Left lobe of liver (tissue), 2 donors: ENCODE data around the gene MGLL. TPM values are rescaled to one million over a fixed set of nuclear protein-coding genes. Genes with fewer than 3 reads are reported as not detected.

Source experiments
- ATAC-seq: fragments of 200-7000 bp; cut with Tn5 transposase; one replicate; pipeline ENCODE4 v1.9.1; 2020; ENCODE audit warnings: mild to moderate bottlenecking, moderate library complexity
- DNase-seq: peaks from one replicate; pipeline ENCODE4 v3.0.0-alpha.2; 2020; ENCODE audit warnings: low spot score
- total RNA-seq: library from RNA; stranded (reverse); gene quantifications from one replicate; pipeline ENCODE4 v1.2.1, GENCODE V29; 2021
- donor health status: DM: no; HTN: no; CAD: no; lungs with moderate emphysema.
- donor health status: DM: no; HTN: yes; CAD: no.

The MGLL gene
- total RNA-seq, 1 donor from 2014 or later: 139 TPM

DNA sequence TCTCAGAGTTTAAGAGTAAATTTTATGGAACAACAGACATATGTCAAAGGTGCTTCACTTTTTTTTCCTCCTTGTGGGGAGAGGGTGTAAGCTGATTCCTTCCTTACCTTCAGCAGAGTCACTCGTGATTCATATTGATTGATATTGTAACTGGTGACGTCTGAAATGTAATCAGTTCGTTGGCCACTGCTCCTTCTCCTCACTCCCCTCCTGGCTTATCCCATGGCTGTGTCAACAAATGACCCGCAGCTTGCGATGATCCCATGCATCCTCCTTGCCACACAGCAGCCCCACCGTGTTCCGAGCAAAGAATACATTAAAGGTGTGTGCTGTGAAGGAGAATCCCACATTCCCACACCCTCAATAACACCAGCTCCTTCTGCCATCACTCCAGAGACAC is 7.3 kb downstream of the MGLL start:
- ATAC-seq: peak; percentile 4
- DNase-seq: peak; percentile 37

DNA sequence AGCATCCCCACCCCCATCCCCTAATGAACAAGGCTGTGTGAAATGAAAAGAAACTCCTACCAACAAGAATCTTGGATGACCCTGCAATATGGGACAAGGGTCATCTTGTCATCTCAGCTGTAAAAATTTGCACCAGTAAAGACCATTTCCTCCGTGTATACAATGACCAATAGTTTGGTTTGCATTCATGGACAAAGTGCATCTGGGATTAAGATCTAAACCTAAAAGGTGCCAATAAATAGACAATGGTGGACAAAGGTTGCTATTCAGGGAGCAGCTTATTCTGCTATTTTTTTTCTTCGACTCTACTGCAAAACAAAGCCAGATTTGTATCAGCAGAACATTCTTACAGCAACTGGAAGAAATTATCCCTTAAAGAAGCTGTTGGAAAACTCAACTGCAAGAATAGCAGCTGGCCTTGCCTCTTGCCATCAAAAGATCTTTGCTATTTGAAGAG is 8.0 kb downstream of the MGLL start:
- DNase-seq (no peak), ATAC-seq (no peak)

DNA sequence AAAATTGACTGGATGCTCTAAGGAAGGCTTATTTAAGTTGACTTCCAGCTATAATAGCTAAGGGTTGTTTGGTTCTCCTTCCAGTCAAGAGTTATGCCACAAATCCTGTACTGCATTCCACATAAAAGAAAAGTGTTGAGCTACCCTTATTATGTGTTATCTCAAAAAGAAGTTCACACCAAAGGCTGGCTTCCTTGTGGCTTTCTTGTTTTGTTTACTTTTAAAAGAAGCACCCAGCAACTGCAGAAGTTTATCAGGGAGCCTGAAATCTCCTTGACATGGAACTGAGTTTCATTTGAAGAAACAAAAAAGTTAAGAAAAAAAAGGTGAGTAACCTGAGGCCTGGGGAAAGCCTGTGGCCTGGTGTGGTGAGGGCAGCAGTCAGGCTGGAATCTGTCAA is 10.2 kb downstream of the MGLL start:
- ATAC-seq: no peak
- DNase-seq: no peak

DNA sequence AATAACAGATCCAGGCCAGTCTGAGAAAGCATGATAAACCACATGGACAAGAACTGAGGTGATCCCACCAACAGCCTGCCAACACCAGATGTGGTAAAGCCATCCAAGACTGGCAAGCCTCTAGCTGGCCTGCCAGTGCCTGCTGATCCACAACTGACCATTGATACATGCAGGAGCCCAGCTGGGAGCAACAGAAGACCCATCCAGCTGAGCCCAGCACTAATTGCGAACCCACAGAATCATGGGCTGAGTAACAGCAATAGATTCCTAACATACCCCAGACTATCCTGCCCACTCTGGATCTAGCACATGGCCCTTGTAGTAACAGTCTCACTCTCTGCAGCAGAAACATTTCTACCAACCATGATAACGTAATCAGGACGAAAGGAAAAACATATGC is 10.6 kb downstream of the MGLL start:
- DNase-seq (no peak), ATAC-seq (no peak)

DNA sequence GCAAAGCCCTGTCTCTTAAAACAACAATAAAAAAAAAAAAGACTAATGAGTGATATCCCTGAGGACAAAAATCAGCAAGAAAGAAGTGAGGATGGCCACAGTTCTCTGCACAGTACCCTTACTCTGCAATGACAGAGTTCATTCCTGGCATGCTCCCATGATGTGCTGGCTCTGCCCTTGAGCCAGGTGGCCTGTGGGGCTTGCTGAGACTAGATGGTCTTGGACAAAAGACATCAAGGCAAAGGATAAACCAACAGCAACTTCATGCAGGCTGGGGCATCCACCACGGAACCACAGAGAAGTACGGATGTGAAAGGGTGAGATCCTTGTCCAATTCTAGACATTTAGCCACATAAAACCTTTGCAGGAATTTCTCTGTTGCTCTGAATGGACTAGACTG is 12.7 kb downstream of the MGLL start:
- peak; percentile 28 for DNase-seq
- ATAC-seq: no peak

DNA sequence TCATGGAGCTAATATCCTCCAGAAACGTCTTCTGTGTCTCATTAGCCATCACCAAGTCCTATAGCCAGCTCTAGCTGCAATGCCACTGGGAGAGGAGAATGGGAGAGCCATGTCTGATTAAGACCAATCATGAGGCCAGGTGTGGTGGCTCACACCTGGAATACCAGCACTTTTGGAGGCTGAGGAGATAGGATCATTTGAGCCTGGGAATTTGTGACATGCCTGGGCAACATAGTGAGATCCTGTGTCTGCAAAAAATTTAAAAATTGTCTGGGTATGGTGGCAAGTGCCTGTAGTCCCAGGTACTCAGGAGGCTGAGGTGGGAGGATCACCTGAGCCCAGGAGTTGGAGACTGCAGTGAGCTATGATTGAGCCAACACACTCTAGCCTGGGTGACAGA is 13.1 kb downstream of the MGLL start:
- ATAC-seq (no peak), DNase-seq (peak; percentile 3)

DNA sequence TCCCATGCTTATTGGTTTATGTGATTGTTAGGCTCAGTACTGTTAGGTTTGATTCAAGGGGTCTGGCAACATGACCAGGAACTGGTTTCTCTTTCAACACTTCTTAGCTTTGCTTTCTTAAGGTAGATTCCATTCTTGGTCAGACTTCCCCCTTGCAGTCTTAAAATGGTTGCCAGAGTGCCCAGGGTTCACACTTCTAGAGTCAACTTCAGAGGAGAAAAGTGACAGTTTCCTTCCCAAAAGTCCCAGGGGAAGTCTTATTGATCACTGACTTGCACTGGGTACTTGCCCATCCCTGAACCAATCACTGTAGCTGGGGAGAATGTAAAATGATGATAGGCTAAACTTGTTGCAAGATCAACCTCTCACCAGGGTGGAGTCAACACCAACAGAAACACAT is 14.1 kb downstream of the MGLL start:
- ATAC-seq (no peak), DNase-seq (no peak)

DNA sequence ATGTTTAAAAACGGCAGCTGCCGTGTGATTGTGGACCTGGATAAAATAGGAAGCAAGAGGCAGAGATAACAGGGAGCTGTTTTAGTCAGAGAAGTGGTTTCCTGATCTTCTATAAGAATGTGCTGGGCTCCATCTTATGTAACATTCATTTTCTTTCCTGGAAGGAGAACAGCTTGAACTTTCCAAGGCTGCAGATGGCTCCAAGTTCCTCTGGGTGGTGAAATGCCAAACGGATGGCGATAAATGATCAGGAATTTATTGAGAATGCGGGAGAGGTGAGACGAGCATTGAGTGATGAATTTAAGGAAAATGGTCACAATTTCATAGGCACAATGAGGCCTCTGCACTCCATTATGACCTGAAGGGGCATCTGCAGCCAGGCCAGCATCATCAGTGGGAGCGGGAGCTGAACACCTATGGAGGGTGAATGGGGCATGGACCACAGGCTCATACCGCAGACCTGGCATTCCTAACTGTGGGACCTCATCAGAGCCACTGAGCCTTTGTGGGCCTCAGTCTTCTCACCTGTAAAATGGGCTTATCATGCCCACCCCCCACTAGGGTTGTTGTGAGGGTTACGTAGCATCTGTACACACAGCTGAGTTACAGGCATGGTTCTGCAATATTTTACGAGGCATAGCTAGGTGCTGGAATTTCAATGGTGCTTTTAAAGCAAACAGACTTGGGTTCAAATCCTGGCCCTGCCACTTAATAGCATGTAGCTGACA is 17.1 kb downstream of the MGLL start:
- peak; percentile 26 for DNase-seq
- no peak for ATAC-seq

DNA sequence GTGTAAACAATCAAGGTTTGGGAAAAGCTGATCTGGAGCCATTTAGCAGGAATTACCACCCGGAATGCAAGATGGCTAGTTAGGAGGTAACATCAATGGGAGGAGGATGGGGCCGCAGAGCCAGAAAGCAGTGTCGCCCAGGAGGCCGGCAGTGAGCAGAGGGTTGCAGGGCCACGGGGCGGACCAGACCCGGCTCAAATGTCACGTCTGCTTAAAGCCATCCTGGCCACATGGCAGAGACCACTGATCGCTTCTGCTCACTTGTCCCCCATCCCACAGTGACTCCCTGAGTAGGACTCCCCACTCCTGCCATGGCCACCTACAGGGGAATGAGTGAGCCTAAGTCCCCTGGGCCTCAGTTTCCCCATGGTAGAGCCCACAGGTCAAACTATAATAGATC is 18.2 kb downstream of the MGLL start:
- DNase-seq: no peak

DNA sequence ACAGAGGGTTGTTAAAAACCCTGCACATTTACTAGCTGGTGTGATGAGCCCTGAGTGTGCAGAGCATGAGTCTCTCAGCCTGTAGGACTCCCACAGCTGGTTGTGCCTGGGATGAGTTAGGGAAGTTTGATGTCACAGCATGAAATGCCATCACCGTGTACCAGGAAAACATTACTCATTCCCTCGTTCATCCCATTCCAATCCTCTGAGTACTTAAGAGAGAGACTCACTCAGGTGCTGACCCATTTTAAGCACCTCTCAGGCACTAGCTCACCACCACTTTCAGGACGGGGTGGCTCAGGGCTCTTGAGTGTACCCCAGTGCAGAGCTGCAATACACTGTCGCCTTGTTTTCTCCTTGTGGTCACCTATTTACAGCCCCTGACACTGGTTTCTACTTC is 18.7 kb downstream of the MGLL start:
- no peak for DNase-seq
- ATAC-seq: peak; percentile 22

More for the DNA sequence above, 18.2 kb downstream of the MGLL start:
- no peak for ATAC-seq

DNA sequence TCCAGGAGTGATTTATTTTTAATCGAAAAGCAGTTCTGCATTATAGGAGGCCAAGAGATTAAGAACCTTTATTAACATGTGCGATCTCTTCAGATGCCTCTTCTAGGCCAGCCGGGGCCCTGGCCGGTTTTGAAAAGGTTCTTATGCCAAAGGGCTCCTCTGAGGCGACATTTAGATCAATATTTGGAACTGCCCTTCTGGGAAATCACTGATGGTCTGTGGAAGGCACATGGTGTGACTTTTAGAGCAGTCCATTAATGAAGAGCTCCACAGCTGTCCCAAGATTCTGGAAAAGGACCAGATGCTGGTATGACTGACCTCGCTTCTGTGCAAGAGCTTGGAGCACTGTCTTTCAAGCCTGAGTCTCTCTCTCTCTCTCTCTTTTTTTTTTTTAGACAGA is 19.7 kb downstream of the MGLL start:
- ATAC-seq (peak; percentile 63), DNase-seq (no peak)

DNA sequence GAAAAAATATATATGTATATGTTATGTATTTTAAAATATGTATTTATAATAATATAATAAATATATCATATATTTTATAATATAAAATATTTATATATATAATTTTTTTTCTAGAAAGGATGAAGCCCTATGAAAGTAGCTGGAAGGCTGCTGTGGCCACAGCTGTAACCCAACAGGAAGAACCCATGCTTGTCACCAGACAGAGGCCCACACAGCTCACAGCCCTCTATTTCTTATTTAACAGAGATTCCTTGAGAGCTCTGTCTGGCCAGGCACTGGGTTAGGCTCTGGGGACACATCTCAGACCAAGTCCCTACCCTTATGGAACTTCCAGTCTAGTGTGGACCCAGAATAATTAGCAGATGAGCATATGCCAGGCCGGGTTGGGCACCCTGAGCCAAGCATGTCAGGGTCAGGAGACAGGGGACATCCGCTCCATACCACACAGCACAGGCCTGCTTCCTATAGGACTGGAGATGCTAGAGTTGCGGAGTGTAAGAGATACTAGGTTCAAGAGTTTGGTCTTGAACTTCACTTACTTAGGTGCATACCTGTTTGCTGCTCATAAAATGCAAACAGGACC is 20.5 kb downstream of the MGLL start:
- DNase-seq: no peak
- no peak for ATAC-seq

DNA sequence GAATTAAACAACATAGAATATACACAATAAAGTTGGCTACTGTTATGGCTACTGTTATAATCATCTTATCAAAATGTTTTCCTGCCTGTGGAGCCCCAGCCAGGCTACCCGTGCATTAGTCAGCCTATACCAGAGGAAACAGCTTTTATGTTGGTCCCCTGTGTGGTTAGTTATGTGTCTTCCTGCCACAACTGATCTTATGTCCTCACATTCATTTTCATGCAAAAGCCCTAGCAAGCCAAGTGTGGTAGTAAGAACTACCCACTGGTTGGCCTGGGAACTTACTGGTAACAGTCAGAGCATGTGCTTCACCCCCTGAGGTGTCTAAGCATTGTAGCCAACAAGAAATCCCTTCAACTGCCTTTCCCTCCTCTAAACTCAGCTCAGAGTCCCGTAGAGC is 21.8 kb downstream of the MGLL start:
- DNase-seq: no peak
- ATAC-seq: no peak

DNA sequence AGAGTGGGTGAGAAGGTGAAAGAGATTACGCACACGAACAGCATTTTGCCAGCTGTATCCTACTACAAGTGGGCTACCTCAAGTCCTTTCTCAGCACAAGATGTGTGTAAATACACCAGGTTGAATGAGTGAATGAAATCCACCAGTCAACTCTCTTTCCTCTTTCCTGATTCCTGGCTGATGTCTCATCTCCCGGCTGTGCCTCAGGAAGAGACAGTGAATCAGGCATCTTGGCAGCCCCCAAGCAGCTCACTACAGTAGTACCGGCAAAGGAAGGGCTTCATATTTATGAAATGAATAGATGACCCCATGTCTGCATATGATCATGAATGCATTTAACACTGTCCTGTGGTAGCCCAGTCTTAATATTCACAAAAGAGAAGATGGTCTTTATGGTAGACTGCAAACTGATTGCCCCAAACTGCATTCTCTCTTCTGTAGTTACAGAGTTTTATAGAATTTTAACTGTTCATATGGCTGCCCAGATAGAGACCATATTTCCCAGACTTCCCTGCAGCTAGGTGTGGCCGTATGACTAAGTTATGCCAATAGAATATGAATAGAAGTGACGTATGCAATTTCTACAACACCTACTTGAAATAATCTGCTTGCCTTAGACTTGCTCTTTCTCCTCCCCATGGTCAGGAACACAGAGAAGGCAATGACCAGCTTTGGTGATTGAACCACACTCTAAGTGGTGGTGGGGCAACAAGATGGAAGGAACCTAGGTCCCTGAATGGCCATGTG is 22.7 kb downstream of the MGLL start:
- DNase-seq (no peak), ATAC-seq (no peak)

DNA sequence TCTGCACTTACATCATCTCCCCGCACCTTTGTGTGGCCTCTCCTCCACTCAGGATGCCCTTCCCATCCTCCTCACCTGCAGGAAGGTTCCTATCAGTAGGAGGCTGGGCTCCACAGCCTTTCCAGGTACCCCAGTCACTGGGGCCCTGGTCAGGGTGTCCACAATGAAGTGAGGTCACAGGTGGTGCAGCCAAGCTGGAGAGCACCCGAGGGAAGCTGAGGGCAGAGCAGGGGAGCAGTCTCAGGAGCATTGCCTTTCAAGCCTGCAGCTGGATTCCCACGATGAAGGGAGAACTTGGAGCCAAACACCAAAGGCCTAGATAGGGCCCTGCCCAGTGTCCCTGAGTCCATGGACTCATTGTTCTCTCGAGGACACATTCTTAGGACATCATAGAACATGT is 23.6 kb downstream of the MGLL start:
- DNase-seq (no peak), ATAC-seq (no peak)

DNA sequence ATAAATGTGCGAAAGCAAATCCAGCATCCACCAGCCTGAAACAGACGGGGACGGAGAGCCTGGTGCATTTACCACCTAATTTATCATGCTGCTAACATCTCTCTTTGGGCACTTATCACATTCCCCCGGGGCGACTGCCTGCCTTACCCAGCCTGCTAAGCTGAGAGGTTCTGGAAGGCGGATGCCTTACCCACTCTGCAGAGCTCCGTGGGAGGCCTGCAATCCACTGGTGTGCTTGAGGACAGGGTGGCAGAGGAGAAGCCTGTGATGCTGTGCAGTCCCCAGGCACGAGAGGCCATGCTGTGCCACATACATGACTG is 25.5 kb downstream of the MGLL start:
- no peak for DNase-seq
- peak; percentile 11 for ATAC-seq

DNA sequence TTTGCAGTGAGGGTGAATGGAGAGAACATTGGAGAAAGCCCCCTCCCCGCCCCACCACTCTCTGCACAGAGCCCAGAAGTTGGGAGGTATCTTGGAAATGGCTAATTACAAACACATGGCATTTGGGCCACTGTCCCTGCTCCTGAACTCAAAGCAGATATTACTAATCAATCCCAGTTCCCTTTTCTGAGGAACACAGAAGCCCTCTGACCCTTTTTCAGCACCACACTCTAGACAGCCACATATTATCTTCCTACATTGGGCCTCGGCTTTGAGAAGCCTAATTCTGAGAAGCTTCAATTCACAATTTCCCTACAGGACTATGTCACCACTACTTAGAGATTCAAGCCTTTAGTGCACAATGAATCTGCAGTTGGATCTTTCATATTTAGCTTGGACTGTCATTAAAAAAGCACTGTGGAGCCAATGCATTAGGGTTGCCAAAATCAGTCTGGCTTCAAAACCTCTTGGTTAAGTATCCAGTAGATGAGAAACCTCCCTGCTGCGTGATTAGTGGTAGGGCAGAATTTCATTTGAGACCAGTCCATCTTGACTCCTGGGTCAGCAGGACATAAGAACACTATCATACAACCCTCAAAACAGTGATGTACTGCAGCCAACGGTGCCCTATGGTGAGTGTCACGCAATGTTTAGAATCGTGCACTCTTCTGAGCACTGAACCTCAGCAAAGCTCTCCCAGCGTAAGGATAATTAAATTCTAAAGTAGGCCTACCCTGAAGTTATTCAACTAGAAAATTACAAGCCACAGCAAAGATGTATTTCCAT is 26.1 kb downstream of the MGLL start:
- DNase-seq (no peak), ATAC-seq (no peak)

DNA sequence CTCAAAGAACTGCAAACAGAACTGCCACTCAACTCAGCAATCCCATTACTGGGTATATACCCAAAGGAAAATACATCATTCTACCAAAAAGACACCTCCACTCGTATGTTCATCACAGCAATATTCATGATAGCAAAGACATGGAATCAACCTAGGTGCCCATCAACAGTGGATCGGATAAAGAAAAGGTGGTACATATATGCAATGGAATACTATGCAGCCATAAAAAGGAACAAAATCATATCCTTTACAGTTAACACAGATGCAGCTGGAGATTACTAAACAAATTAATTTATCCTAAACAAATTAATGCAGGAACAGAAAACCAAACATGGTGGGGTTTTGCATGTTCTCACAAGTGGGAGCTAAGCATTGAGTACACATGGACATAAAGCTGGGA is 27.3 kb downstream of the MGLL start:
- ATAC-seq (no peak), DNase-seq (no peak)

DNA sequence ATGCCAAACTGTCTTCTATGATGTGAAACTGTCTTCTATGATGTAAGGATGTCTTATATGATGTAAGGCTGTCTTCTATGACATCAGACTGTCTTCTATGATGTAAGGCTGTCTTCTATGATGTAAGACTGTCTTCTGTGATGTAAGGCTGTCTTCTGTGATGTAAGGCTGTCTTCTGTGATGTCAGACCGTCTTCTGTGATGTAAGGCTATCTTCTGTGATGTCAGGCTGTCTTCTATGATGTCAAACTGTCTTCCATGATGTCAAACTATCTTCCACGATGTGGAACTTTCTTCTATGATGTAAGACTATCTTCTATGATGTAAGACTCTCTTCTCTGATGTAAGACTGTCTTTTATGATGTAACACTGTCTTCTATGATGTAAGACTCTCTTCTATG is 27.9 kb downstream of the MGLL start:
- no peak for ATAC-seq
- DNase-seq: no peak

DNA sequence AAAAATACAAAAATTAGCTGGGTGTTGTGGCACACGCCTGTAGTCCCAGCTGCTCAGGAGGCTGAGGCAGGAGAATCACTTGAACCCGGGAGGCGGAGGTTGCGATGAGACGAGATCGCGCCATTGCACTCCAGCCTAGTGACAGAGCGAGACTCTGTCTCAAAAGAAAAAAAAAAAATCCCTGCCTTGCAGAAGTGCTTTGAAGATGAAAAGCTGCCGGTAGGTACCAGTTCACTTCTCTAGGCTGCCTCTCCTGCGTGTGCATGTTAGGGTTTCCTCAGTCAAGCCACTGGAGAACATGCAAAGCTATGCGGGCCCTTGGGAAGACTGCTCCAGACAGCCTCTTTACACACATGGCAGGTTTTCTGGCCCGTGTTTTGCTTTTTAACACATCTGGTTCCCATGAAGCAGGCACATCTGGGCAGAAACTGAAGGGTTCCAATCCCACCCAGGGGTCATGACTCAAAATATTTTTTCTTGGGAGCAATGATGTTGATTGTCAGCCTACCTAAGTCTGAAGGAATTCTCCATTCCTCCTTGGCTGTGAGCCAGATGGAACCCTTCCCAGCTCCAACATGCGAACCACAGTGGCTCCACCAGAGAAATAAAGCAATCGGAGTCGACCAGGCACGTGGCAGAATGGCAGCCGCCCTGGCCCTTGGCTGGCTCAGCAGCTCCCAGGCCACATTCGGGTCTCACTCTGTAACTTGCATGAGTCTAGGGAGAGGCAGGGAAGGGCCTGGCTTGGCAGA is 29.6 kb downstream of the MGLL start:
- DNase-seq (no peak), ATAC-seq (no peak)
